ENCODE measurements around the gene BMPR1B. TPM values are rescaled to one million over a fixed set of nuclear protein-coding genes. Genes with fewer than 3 reads are reported as not detected.

BMPR1B gene
- total RNA-seq, 2 donors from 2014 or later = 8.9 to 13.9 TPM

- no peak for DNase-seq (ENCODE audit: low spot score)
- intact Hi-C loops (cut with DNase I) = no loop called here
These were observed 221.9 kb downstream of the BMPR1B start for GRCh38 chr4:94979621-94980020.

- DNase-seq (ENCODE audit: low spot score) = no peak
- intact Hi-C loops (cut with DNase I) = loop anchor here in 1 of 2 donors (5.0 kb wide), 1 partner anchor 869 kb away; no protein-coding TSS in a partner anchor
These were observed 238.1 kb downstream of the BMPR1B start for GRCh38 chr4:94995684-94996394.

GRCh38 chr4:95000076-95000648 is 242.4 kb downstream of the BMPR1B start:
- intact Hi-C loops (cut with DNase I) = no loop called here
- no peak for DNase-seq (ENCODE audit: low spot score)

GRCh38 chr4:95004912-95005311 is 247.2 kb downstream of the BMPR1B start:
- DNase-seq (ENCODE audit: low spot score) = no peak
- intact Hi-C loops (cut with DNase I) = no loop called here

- intact Hi-C loops (cut with DNase I) = no loop called here
- DNase-seq (ENCODE audit: low spot score) = no peak
These were observed 250.2 kb downstream of the BMPR1B start for GRCh38 chr4:95007998-95008397.

- intact Hi-C loops (cut with DNase I) = no loop called here
- no peak for DNase-seq (ENCODE audit: low spot score)
These were observed 255.5 kb downstream of the BMPR1B start for GRCh38 chr4:95013236-95013635.

GRCh38 chr4:95014068-95014467 is 256.3 kb downstream of the BMPR1B start:
- intact Hi-C loops (cut with DNase I) = no loop called here

GRCh38 chr4:95017305-95018064 is 259.7 kb downstream of the BMPR1B start:
- intact Hi-C loops (cut with DNase I) = no loop called here
- no peak for DNase-seq (ENCODE audit: low spot score)

More at GRCh38 chr4:95014068-95014467, 256.3 kb downstream of the BMPR1B start:
- no peak for DNase-seq (ENCODE audit: low spot score)

GRCh38 chr4:95018785-95019184 is 261.0 kb downstream of the BMPR1B start:
- DNase-seq (ENCODE audit: low spot score) = no peak
- intact Hi-C loops (cut with DNase I) = no loop called here

GRCh38 chr4:95020521-95020920 is 262.8 kb downstream of the BMPR1B start:
- intact Hi-C loops (cut with DNase I) = no loop called here
- DNase-seq (ENCODE audit: low spot score) = no peak

GRCh38 chr4:95021099-95021498 is 263.3 kb downstream of the BMPR1B start:
- intact Hi-C loops (cut with DNase I) = no loop called here
- no peak for DNase-seq (ENCODE audit: low spot score)

- no peak for DNase-seq (ENCODE audit: low spot score)
These were observed 265.4 kb downstream of the BMPR1B start for GRCh38 chr4:95023110-95023509.

GRCh38 chr4:95027905-95028618 is 270.3 kb downstream of the BMPR1B start:
- DNase-seq (ENCODE audit: low spot score) = no peak
- intact Hi-C loops (cut with DNase I) = no loop called here

More at GRCh38 chr4:95023110-95023509, 265.4 kb downstream of the BMPR1B start:
- intact Hi-C loops (cut with DNase I) = no loop called here

- intact Hi-C loops (cut with DNase I) = no loop called here
These were observed 281.0 kb downstream of the BMPR1B start for GRCh38 chr4:95038791-95039190.

GRCh38 chr4:95044324-95044837 is 286.6 kb downstream of the BMPR1B start:
- no peak for DNase-seq (ENCODE audit: low spot score)
- intact Hi-C loops (cut with DNase I) = no loop called here

More at GRCh38 chr4:95038791-95039190, 281.0 kb downstream of the BMPR1B start:
- DNase-seq (ENCODE audit: low spot score) = no peak

GRCh38 chr4:95045429-95045828 is 287.7 kb downstream of the BMPR1B start:
- intact Hi-C loops (cut with DNase I) = no loop called here
- no peak for DNase-seq (ENCODE audit: low spot score)

- no peak for DNase-seq (ENCODE audit: low spot score)
- intact Hi-C loops (cut with DNase I) = no loop called here
These were observed 290.5 kb downstream of the BMPR1B start for GRCh38 chr4:95048296-95048695.

- no peak for DNase-seq (ENCODE audit: low spot score)
- intact Hi-C loops (cut with DNase I) = no loop called here
These were observed 291.9 kb downstream of the BMPR1B start for GRCh38 chr4:95049551-95050233.
